K562 (cell line): Measurements from ENCODE around the gene A1CF. TPM values are rescaled to one million over a fixed set of nuclear protein-coding genes. Genes with fewer than 3 reads are reported as not detected.

Experiments
- ATAC-seq: fragments of 200-7000 bp; cut with Tn5 transposase; 3 replicates; pipeline ENCODE4 v1.9.1; 2020; ENCODE audit warnings: moderate library complexity
- BruUV-seq: library from RNA; stranded (reverse); fragments of 400-500 nt; replicated peaks from 2 replicates; lab custom pipeline; 2021; lab: Mats Ljungman, UMichigan
- CTCF ChIA-PET: fragments of 300-600 bp; formaldehyde crosslinking; extraction: SDS; loops from one replicate; lab custom pipeline; 2021; ENCODE audit warnings: low intra/inter-chr PET ratio; lab: Yijun Ruan, JAX
- POLR2A ChIA-PET: fragments of 300-600, 350-650 bp; sonication (Branson Sonifier 250); formaldehyde crosslinking; extraction: SDS; loops from one replicate; lab custom pipeline; 2021; ENCODE audit warnings: antibody characterized with exemption, inconsistent platforms; lab: Yijun Ruan, JAX
- DNase-seq, 4 experiments: peaks; one replicate each; pipeline versions ENCODE4 v3.0.0 to v3.0.0-alpha.2; 2011 to 2018; ENCODE audit warnings: low spot score in 3 of 4, mixed read lengths in 3 of 4; ENCODE audit errors: extremely low read depth in 1 of 4
- FAIRE-seq: peaks from 2 replicates; lab custom pipeline; 2011; peaks lifted over from hg19 to GRCh38; lab: Jason Lieb, UNC
- H2AFZ ChIP-seq: 2 replicates; pipeline ENCODE4 v1.6.0; 2011; ENCODE audit warnings: low read depth, low read length, control low read depth, inconsistent platforms
- H3K27ac ChIP-seq: fragments of 200-600 bp; 3 replicates; pipeline ENCODE4 v1.8.0; 2011; ENCODE audit warnings: low read depth, mild to moderate bottlenecking, control low read depth, inconsistent platforms, low read length, moderate library complexity, mixed read lengths; ENCODE audit errors: extremely low read depth
- H3K27me3 ChIP-seq, 2 experiments: fragments of 300-600 bp in 1 of 2; 2 replicates in 1 of 2; 3 replicates in 1 of 2; pipeline versions ENCODE4 v1.6.0 to v1.8.0; 2011; ENCODE audit warnings: inconsistent platforms in 2 of 2, low read length in 2 of 2, mild to moderate bottlenecking in 1 of 2, mixed read lengths in 1 of 2, moderate library complexity in 1 of 2; ENCODE audit not compliant: control insufficient read depth in 2 of 2, insufficient read depth in 2 of 2
- H3K36me3 ChIP-seq: fragments of 300-600 bp; 3 replicates; pipeline ENCODE4 v1.8.0; 2011; ENCODE audit warnings: mild to moderate bottlenecking, low read length, inconsistent platforms; ENCODE audit not compliant: control insufficient read depth, insufficient read depth
- H3K4me1 ChIP-seq, 2 experiments: fragments of 200-600 bp in 1 of 2; replicated peaks in 1 of 2; 2 replicates in 1 of 2; 3 replicates in 1 of 2; pipeline versions ENCODE4 v1.5.1 to v1.8.0; 2011; ENCODE audit warnings: inconsistent platforms in 2 of 2, low read length in 2 of 2, mild to moderate bottlenecking in 1 of 2, mixed read lengths in 1 of 2, moderate library complexity in 1 of 2; ENCODE audit not compliant: control insufficient read depth in 2 of 2, insufficient read depth in 2 of 2
- H3K4me2 ChIP-seq: 2 replicates; pipeline ENCODE4 v1.6.1; 2011; ENCODE audit warnings: low read length, control low read depth, inconsistent platforms, mixed read lengths; ENCODE audit not compliant: insufficient read depth
- H3K4me3 ChIP-seq: fragments of 200-600 bp; sonication (generic), shearing (Covaris generic); 2 replicates; pipeline ENCODE4 v1.5.1; 2016; ENCODE audit warnings: control low read depth, inconsistent platforms
- H3K79me2 ChIP-seq: fragments of 200-600 bp; 3 replicates; pipeline ENCODE4 v1.8.0; 2011; ENCODE audit warnings: low read length, inconsistent platforms; ENCODE audit not compliant: control insufficient read depth, insufficient read depth
- H3K9ac ChIP-seq, 2 experiments: 2 replicates each; pipeline versions ENCODE4 v1.6.0 to v1.6.1; 2011; ENCODE audit warnings: low read depth in 2 of 2, low read length in 2 of 2, control low read depth in 1 of 2, inconsistent platforms in 1 of 2, mild to moderate bottlenecking in 1 of 2, mixed read lengths in 1 of 2; ENCODE audit not compliant: insufficient read depth in 1 of 2
- H3K9me1 ChIP-seq: one replicate; pipeline ENCODE4 v1.6.0; 2011; ENCODE audit warnings: inconsistent platforms, mild to moderate bottlenecking, low read length, moderate library complexity; ENCODE audit not compliant: control insufficient read depth, insufficient read depth
- H3K9me3 ChIP-seq: replicated peaks from 2 replicates; pipeline ENCODE4 v1.5.1; 2011; ENCODE audit warnings: low read depth, low read length, inconsistent platforms; ENCODE audit not compliant: control insufficient read depth, insufficient read depth
- H4K20me1 ChIP-seq: replicated peaks from 2 replicates; pipeline ENCODE4 v1.6.1; 2011; ENCODE audit warnings: low read length, inconsistent platforms, mixed read lengths; ENCODE audit not compliant: control insufficient read depth, insufficient read depth
- CHCHD3 ChIP-seq: fragments of 250-450 bp; sonication (Bioruptor Pico); IDR thresholded peaks from 2 replicates; pipeline ENCODE4 v2.1.2; 2022; ENCODE audit warnings: mild to moderate bottlenecking
- CHD2 ChIP-seq: IDR thresholded peaks from 2 replicates; pipeline ENCODE4 v1.6.1; 2011; ENCODE audit warnings: low read depth, low read length
- SRF ChIP-seq, 2 experiments: fragments of 250-450, 450-650 bp in 1 of 2; sonication (Bioruptor Pico) in 1 of 2; sonication (generic) in 1 of 2; formaldehyde crosslinking; IDR thresholded peaks; 2 replicates each; pipeline versions ENCODE4 v1.5.0 to v1.5.1; 2020 to 2022; ENCODE audit warnings: mild to moderate bottlenecking in 1 of 2, missing genetic modification reagents in 1 of 2
- TCF3 ChIP-seq: sonication (generic); formaldehyde crosslinking; IDR thresholded peaks from 2 replicates; pipeline ENCODE4 v1.4.0; 2020; ENCODE audit warnings: mild to moderate bottlenecking, missing genetic modification reagents
- ZNF445 ChIP-seq: fragments of 250-450 bp; sonication (Bioruptor Pico); IDR thresholded peaks from 2 replicates; pipeline ENCODE4 v1.4.0; 2020; ENCODE audit warnings: low read depth, mild to moderate bottlenecking, moderate library complexity
- WGBS: fragments of 100-300 bp; shearing (Covaris generic); methylation state at CpG from one replicate; pipeline ENCODE4 v1.1.6; 2016; ENCODE audit warnings: low coverage, mixed read lengths; ENCODE audit not compliant: insufficient coverage; ENCODE audit errors: missing lambda C conversion rate; 5-methylcytosine and 5-hydroxymethylcytosine counted together
- in situ Hi-C: fragments of 300-500 bp; cut with MboI; formaldehyde crosslinking; loops from 4 replicates; pipeline ENCODE4 v1.15.0; 2018; ENCODE audit warnings: inconsistent platforms, mixed read lengths
- intact Hi-C: fragments of 100-400 bp; cut with micrococcal nuclease; formaldehyde crosslinking; loops from 2 replicates; pipeline ENCODE4 v1.14.2; 2022
- polyA plus RNA-seq, 8 experiments: library from polyadenylated mRNA; depleted of rRNA in 4 of 8; stranded (reverse) in 5 of 8; unstranded in 3 of 8; fragments of >200 nt; fragmentation: Nextera tagmentation in 2 of 8; fragmentation: Illumina TruSeq in 1 of 8; extraction: Ambion mirVana in 2 of 8; extraction: Trizol in 1 of 8; gene quantifications; 2 replicates each; pipeline versions ENCODE4 v1.2.1 to v1.2.3, GENCODE V29; 2011 to 2014; ENCODE audit warnings: inconsistent platforms in 1 of 8, missing spikeins in 1 of 8
- total RNA-seq, 7 experiments: library from RNA; depleted of rRNA in 6 of 7; stranded (reverse); fragments of >200 nt in 6 of 7; fragmentation: Illumina TruSeq in 2 of 7; extraction: Trizol in 2 of 7; gene quantifications; 2 replicates each; pipeline versions ENCODE4 v1.2.1 to v1.2.3, GENCODE V29; 2011 to 2021; ENCODE audit warnings: low replicate concordance in 1 of 7

The A1CF gene
- total and polyA plus RNA-seq, 9 of the 15 experiments (the other 6 are each of a cell fraction or from before 2014, with no cell fraction given) = 0.11 TPM; not detected in 8

- H3K27me3 ChIP-seq = no peaks in the 10 kb centered on the region
- intact Hi-C loops = no loop called here
- POLR2A ChIA-PET = interaction anchor here (0.7 to 1.4 kb wide), 4 partner anchors 8 to 40 kb away, joined by 3 to 4 read pairs (median 3); no protein-coding TSS in a partner anchor
- no peak overlapping the region for H3K4me3 ChIP-seq
- TF ChIP-seq TCF3 (CRISPR knock-in tag) (peak; percentile 30; the same call in 1 of the 2 replicates), CHCHD3 (CRISPR knock-in tag) (no peak), SRF (CRISPR knock-in tag; IDR thresholded peaks at IDR 0.05) (no peak), ZNF445 (CRISPR knock-in tag) (no peak), CHD2 (no peak)
- TF ChIP-seq, all 486 proteins: peak for 1
- Histone ChIP-seq H3K9me1 (no peaks in the 10 kb centered on the region), H3K9ac (no peak overlapping the region), H3K4me2 (no peak overlapping the region), H3K4me1 (no peaks in the 10 kb centered on the region), H2AFZ (no peak overlapping the region), H3K27ac (no peak overlapping the region), H3K9me3 (no peaks in the 10 kb centered on the region), H4K20me1 (no peaks in the 10 kb centered on the region), H3K79me2 (no peaks in the 10 kb centered on the region), H3K36me3 (no peaks in the 10 kb centered on the region)
- DNase-seq = no peak
- CTCF ChIA-PET = interaction anchor here (0.6 kb wide), 1 partner anchor 138 kb away, joined by 3 read pairs; no protein-coding TSS in a partner anchor
- in situ Hi-C loops = no loop called here
- no peak for FAIRE-seq
- no peak; the same call in 2 of the 3 replicates for ATAC-seq
- 7% methylated on average over 6 of the region's 6 CpGs for WGBS
- no TSS peak for BruUV-seq
These were observed 33.3 kb downstream of the A1CF start for GRCh38 chr10:50851884-50852671.
